ENCODE measurements around the gene DLGAP1.

DNA sequence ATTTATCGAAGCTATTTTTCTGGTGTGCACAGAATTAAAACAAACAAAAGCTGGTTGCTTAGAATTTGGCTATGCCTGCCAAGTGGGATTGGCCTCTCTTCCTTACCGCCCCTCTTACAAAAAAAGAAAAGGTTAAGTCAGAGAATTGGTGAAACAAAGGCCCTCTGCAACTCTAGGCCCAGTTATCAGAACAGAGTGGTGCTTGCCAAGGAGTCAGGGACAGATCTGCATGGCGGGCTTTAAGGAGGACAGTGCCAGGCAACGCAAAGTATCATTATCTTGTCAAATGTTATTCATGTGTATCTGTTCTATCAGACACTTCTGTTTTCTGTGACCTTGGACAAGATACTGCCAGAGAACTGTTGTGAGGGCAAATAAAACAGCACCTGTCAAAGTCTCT, 926.9 kb downstream of the DLGAP1 start:
- TF ChIP-seq, protein P1, sequence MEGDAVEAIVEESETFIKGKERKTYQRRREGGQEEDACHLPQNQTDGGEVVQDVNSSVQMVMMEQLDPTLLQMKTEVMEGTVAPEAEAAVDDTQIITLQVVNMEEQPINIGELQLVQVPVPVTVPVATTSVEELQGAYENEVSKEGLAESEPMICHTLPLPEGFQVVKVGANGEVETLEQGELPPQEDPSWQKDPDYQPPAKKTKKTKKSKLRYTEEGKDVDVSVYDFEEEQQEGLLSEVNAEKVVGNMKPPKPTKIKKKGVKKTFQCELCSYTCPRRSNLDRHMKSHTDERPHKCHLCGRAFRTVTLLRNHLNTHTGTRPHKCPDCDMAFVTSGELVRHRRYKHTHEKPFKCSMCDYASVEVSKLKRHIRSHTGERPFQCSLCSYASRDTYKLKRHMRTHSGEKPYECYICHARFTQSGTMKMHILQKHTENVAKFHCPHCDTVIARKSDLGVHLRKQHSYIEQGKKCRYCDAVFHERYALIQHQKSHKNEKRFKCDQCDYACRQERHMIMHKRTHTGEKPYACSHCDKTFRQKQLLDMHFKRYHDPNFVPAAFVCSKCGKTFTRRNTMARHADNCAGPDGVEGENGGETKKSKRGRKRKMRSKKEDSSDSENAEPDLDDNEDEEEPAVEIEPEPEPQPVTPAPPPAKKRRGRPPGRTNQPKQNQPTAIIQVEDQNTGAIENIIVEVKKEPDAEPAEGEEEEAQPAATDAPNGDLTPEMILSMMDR (IDR thresholded peaks at IDR 0.05): no peak
- no peak for TF ChIP-seq POLR2A (IDR thresholded peaks at IDR 0.05)

All from testis (tissue), 2 donors.